ENCODE results near the gene MUC5B. TPM values are rescaled to one million over a fixed set of nuclear protein-coding genes. Genes with fewer than 3 reads are reported as not detected.

Gene MUC5B
- total RNA-seq, 1 donor from 2014 or later, result not detected

DNA sequence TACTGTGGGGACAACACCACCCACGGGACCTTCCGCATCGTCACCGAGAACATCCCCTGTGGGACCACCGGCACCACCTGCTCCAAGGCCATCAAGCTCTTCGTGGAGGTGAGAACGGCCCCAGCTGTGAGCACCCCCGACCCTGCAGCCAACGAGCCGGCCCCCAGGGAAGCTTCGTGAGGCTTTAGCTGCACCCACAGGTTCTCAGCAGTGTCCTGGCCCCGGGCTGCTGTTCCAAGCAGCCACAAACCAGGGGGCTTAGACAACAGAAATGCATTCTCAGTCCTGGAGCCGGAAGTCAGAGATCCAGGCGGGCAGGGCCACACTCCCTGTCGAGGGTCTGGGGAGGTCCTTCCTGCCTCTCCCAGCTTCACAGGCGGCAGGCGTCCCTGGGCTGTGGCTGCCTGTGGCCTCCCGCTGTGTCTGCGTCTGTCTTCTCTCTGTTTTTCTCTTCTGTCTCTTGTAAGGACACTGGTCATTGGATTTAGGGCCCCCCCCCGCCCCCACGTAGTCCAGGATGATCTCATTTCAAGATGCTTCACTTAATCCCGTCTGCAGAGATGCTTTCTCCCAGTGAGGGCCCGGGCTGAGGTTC, 12.5 kb downstream of the MUC5B start:
- H3K4me3 Mint-ChIP-seq (ENCODE audit: low read depth), result no peak overlapping the region
- no peaks in the 10 kb centered on the region for H3K4me1 Mint-ChIP-seq (ENCODE audit: low read depth)
- H3K36me3 Mint-ChIP-seq (ENCODE audit: insufficient read depth), result no peaks in the 10 kb centered on the region
- no peaks in the 10 kb centered on the region for H3K9me3 Mint-ChIP-seq (ENCODE audit: low read depth)
- TF ChIP-seq, protein P1, sequence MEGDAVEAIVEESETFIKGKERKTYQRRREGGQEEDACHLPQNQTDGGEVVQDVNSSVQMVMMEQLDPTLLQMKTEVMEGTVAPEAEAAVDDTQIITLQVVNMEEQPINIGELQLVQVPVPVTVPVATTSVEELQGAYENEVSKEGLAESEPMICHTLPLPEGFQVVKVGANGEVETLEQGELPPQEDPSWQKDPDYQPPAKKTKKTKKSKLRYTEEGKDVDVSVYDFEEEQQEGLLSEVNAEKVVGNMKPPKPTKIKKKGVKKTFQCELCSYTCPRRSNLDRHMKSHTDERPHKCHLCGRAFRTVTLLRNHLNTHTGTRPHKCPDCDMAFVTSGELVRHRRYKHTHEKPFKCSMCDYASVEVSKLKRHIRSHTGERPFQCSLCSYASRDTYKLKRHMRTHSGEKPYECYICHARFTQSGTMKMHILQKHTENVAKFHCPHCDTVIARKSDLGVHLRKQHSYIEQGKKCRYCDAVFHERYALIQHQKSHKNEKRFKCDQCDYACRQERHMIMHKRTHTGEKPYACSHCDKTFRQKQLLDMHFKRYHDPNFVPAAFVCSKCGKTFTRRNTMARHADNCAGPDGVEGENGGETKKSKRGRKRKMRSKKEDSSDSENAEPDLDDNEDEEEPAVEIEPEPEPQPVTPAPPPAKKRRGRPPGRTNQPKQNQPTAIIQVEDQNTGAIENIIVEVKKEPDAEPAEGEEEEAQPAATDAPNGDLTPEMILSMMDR (IDR thresholded peaks at IDR 0.05; ENCODE audit: unreplicated experiment), result no peak
- H3K27me3 Mint-ChIP-seq, result peaks cover 3% of the 10 kb centered on the region
- no peak overlapping the region for H3K27ac Mint-ChIP-seq
- no peak for DNase-seq (ENCODE audit: low spot score, unreplicated experiment)

DNA sequence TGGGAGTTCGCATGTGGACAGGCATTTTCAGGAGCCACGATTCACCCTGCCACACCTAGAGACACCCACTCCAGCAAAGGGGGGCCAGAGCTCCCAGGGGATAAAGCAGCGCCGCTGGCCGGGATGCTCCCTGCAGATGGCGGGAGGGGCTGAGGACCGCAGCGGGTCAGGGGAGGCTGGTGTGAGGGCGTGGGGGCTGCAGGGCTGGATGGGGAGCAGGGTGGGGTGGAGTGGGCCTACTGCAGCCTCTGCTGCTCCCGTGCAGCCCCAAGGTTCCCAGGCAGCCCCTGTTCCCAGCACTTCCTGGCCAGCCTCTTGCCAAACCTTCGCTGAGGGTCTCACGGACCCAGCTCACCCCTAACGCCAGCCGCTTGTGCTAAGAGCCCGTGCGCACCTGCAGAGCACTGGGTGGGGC, 13.0 kb downstream of the MUC5B start:
- H3K9me3 Mint-ChIP-seq (ENCODE audit: low read depth), result no peaks in the 10 kb centered on the region
- no peaks in the 10 kb centered on the region for H3K4me1 Mint-ChIP-seq (ENCODE audit: low read depth)
- TF ChIP-seq, protein P1 (IDR thresholded peaks at IDR 0.05; ENCODE audit: unreplicated experiment), result no peak
- H3K27me3 Mint-ChIP-seq, result peaks cover 3% of the 10 kb centered on the region
- no peak for DNase-seq (ENCODE audit: low spot score, unreplicated experiment)
- no peak overlapping the region for H3K4me3 Mint-ChIP-seq (ENCODE audit: low read depth)
- H3K36me3 Mint-ChIP-seq (ENCODE audit: insufficient read depth), result no peaks in the 10 kb centered on the region
- H3K27ac Mint-ChIP-seq, result no peak overlapping the region

- TF ChIP-seq, protein P1 (IDR thresholded peaks at IDR 0.05; ENCODE audit: unreplicated experiment), result no peak
- Mint-ChIP-seq H3K4me3 (ENCODE audit: low read depth) (no peak overlapping the region), H3K27me3 (peaks cover 3% of the 10 kb centered on the region), H3K9me3 (ENCODE audit: low read depth) (no peaks in the 10 kb centered on the region), H3K36me3 (ENCODE audit: insufficient read depth) (no peaks in the 10 kb centered on the region), H3K27ac (no peak overlapping the region), H3K4me1 (ENCODE audit: low read depth) (no peaks in the 10 kb centered on the region)
- no peak for DNase-seq (ENCODE audit: low spot score, unreplicated experiment)
Observed at GRCh38 chr11:1236316-1237127, 13.7 kb downstream of the MUC5B start.

- DNase-seq (ENCODE audit: low spot score, unreplicated experiment), result no peak
- TF ChIP-seq, protein P1 (IDR thresholded peaks at IDR 0.05; ENCODE audit: unreplicated experiment), result no peak
- no peak overlapping the region for H3K27ac Mint-ChIP-seq
- no peaks in the 10 kb centered on the region for H3K4me1 Mint-ChIP-seq (ENCODE audit: low read depth)
- H3K9me3 Mint-ChIP-seq (ENCODE audit: low read depth), result no peaks in the 10 kb centered on the region
- H3K27me3 Mint-ChIP-seq, result peaks cover 3% of the 10 kb centered on the region
- no peaks in the 10 kb centered on the region for H3K36me3 Mint-ChIP-seq (ENCODE audit: insufficient read depth)
- H3K4me3 Mint-ChIP-seq (ENCODE audit: low read depth), result no peak overlapping the region
Observed at GRCh38 chr11:1237128-1237580, 14.3 kb downstream of the MUC5B start.

DNA sequence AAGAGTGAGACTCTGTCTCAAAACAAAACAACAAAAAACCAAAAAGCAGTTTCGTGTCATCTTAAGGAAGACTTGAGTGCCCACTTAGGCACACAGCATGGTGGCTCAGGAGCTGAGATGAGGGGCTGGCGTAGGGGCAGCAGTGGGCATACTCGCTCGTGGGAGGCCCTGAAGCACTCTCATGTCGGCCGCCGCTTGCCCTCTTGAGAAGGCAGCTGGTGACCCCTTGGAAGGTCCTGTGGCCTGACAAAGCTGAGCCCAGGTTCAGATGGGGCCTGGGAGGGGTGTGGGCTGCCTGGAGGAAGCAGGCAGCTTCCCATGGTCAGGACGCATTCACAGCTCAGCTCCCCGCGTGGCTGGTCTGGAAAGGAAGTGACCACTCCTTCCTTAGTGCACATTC, 15.0 kb downstream of the MUC5B start:
- no peak overlapping the region for H3K4me3 Mint-ChIP-seq (ENCODE audit: low read depth)
- H3K9me3 Mint-ChIP-seq (ENCODE audit: low read depth), result no peaks in the 10 kb centered on the region
- TF ChIP-seq, protein P1 (IDR thresholded peaks at IDR 0.05; ENCODE audit: unreplicated experiment), result no peak
- no peaks in the 10 kb centered on the region for H3K36me3 Mint-ChIP-seq (ENCODE audit: insufficient read depth)
- H3K4me1 Mint-ChIP-seq (ENCODE audit: low read depth), result no peaks in the 10 kb centered on the region
- H3K27ac Mint-ChIP-seq, result no peak overlapping the region
- H3K27me3 Mint-ChIP-seq, result peaks cover 3% of the 10 kb centered on the region
- DNase-seq (ENCODE audit: low spot score, unreplicated experiment), result no peak

All from progenitor cell of endocrine pancreas (in vitro differentiated cells).